Thymus (tissue), 11 donors: ENCODE results near the gene UBE3B. TPM values are rescaled to one million over a fixed set of nuclear protein-coding genes. Genes with fewer than 3 reads are reported as not detected.

Experiments
- DNase-seq, 9 donors: peaks; one replicate each; pipeline ENCODE4 v3.0.0-alpha.2; 2013; ENCODE audit warnings: low spot score in 9 of 9, low read depth in 6 of 9, missing footprints in 1 of 9
- H3K27ac ChIP-seq, 2 donors: one replicate each; pipeline ENCODE4 v1.5.1; 2013; ENCODE audit warnings: control low read depth in 1 of 2, low read depth in 1 of 2, low read length in 1 of 2, mild to moderate bottlenecking in 1 of 2, moderate library complexity in 1 of 2
- H3K27me3 ChIP-seq, 2 donors: one replicate each; pipeline ENCODE4 v1.5.1; 2013; ENCODE audit warnings: low read length in 1 of 2; ENCODE audit not compliant: control insufficient read depth in 2 of 2, insufficient read depth in 1 of 2
- H3K36me3 ChIP-seq, 2 donors: one replicate each; pipeline ENCODE4 v1.5.1; 2013; ENCODE audit warnings: low read length in 1 of 2, mild to moderate bottlenecking in 1 of 2, moderate library complexity in 1 of 2; ENCODE audit not compliant: control insufficient read depth in 2 of 2, insufficient read depth in 2 of 2
- H3K4me1 ChIP-seq, 2 donors: one replicate each; pipeline ENCODE4 v1.5.1; 2013; ENCODE audit warnings: low read length in 2 of 2; ENCODE audit not compliant: control insufficient read depth in 2 of 2, insufficient read depth in 2 of 2
- H3K4me3 ChIP-seq, 2 donors: one replicate each; pipeline ENCODE4 v1.5.1; 2013; ENCODE audit warnings: low read length in 2 of 2, control low read depth in 1 of 2, mild to moderate bottlenecking in 1 of 2
- H3K9me3 ChIP-seq, 2 donors: one replicate each; pipeline ENCODE4 v1.5.1; 2013; ENCODE audit warnings: low read length in 1 of 2, mild to moderate bottlenecking in 1 of 2; ENCODE audit not compliant: control insufficient read depth in 2 of 2, insufficient read depth in 1 of 2
- WGBS: extraction: QIAGEN DNeasy Blood & Tissue Kit; methylation state at CpG from one replicate; pipeline ENCODE4 v1.1.7; 2013; 5-methylcytosine and 5-hydroxymethylcytosine counted together
- polyA plus RNA-seq: library from polyadenylated mRNA; stranded (reverse); fragments of 200-250 nt; gene quantifications from one replicate; pipeline ENCODE4 v1.2.3, GENCODE V29; 2013
- total RNA-seq: library from RNA; stranded (reverse); fragments of 120-200 nt; gene quantifications from one replicate; pipeline ENCODE4 v1.2.4, GENCODE V29; 2013
- donor health status: healthy.

The UBE3B gene
- total and polyA plus RNA-seq, 2 donors: 11.7 to 13.5 TPM

DNA sequence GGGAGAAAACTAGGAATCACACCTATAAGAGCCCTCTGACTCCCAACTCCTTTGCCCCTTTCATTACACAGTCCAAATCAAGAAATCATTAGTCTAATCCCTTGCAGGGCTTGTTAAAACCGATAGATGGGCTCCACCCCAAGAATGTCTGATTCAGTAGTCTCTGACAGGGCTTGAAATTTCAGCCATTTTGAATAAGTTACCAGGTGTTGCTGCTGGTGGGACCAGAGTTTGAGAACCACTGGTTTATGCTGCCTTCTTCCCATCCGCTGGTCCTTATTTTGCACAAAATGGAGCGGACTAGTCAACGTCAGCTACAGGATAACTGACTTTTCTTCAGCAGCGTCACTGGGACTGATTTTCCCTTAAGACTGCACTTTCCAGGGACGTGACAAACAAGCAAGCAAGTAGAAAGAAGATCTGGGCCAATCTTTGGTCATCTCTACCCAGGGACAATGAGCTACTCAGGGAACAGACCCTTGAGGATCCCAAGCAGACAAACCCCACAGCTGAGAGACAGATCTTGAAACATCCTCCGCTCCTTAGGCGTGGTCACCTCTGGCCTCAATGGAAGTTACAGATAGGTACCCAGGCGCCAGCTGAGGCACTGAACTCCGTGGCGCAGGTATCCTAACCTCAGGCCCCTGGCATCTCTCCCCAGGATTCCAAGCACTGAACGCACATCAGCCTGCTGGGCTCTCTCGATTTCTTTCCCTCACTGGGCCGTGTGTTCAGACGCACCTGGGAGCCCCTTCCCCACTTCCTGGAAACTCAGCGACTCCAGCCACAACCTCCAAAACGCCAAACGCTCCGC is 1.2 kb upstream of the UBE3B start:
- Histone ChIP-seq H3K4me1 (peaks cover 8 to 20% of the 10 kb centered on the region in 2 donors), H3K36me3 (peaks cover 0 to 3% of the 10 kb centered on the region in 2 donors), H3K9me3 (no peaks in the 10 kb centered on the region), H3K27me3 (no peaks in the 10 kb centered on the region), H3K27ac (no peak overlapping the region), H3K4me3 (peak overlapping the region; percentile 94 to 100)
- 34% methylated on average over 19 of the region's 19 CpGs for WGBS
- peak in 2 of 9 donors; percentile 4 to 24 for DNase-seq

DNA sequence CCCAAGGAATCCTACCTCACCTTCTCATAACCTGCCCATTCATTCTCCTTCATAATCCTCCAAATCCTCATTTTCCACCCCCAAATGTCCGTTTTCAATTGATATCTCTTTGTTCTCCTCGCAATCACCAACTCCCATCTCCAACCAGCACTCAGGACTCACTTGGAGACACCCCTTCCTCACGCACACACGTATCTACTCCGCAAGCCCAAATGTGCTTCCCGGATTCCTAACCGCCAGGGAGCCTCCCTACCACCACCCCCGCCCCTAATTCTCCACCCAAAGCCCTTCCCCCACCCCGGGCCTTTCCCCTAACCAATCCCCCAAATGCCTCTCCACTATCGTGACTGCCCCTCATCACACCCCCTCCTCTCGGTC is 638 bp upstream of the UBE3B start:
- H3K9me3 ChIP-seq: no peaks in the 10 kb centered on the region
- H3K4me1 ChIP-seq: peaks cover 8 to 20% of the 10 kb centered on the region in 2 donors
- DNase-seq: no peak
- no peaks in the 10 kb centered on the region for H3K27me3 ChIP-seq
- H3K4me3 ChIP-seq: peak overlapping the region; percentile 94 to 100
- WGBS: 1% methylated on average over 11 of the region's 11 CpGs
- peaks cover 0 to 3% of the 10 kb centered on the region in 2 donors for H3K36me3 ChIP-seq
- H3K27ac ChIP-seq: peak overlapping the region in 1 of 2 donors; percentile 88

DNA sequence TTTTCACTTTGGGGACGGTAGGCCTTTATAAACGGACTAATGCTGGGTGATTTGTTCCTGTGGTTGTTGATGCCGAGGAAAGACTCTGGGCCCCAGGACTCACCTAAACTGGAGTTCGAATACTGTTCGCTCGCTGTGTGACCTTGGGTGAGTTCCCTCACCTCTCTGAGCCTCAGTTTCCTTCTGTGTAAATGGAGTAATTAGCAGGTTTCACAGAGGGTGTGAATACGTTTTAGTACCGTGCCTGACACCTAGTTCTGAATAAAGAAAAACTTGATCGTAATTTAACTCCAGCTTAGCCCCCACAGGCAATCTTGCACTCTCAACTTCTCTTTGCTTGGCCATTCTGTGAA is 505 bp downstream of the UBE3B start:
- DNase-seq: no peak
- 8% methylated on average over 9 of the region's 9 CpGs for WGBS
- peaks cover 8 to 20% of the 10 kb centered on the region in 2 donors for H3K4me1 ChIP-seq

DNA sequence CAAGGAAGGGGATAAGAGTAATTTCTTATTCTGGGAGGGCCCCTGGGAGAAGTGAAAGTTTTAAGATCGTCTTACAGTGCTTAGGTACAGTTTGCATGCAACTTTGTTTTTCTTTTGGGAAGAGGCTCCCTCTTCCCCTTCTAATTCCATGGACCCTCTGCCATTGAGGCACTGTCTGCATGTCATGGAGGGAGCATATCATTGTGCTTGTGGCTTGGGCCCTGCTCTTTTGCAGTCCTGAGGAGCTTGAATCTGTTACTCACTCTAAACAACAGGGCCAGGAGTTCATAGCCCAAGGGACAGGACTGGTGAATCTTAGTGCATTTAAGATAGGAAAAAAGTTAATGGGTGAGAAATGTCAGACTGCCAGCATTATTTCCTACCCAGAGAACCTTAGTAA is 2.3 kb downstream of the UBE3B start:
- Histone ChIP-seq H3K27ac (no peak overlapping the region), H3K36me3 (peaks cover 13 to 14% of the 10 kb centered on the region in 2 donors), H3K4me3 (no peak overlapping the region), H3K9me3 (no peaks in the 10 kb centered on the region), H3K27me3 (no peaks in the 10 kb centered on the region), H3K4me1 (peaks cover 8 to 20% of the 10 kb centered on the region in 2 donors)
- WGBS: 94% methylated on average over 1 of the region's 1 CpG
- no peak for DNase-seq

More for the DNA sequence above, 505 bp downstream of the UBE3B start:
- no peaks in the 10 kb centered on the region for H3K9me3 ChIP-seq
- peak overlapping the region; percentile 81 to 84 for H3K27ac ChIP-seq
- no peaks in the 10 kb centered on the region for H3K27me3 ChIP-seq
- peaks cover 0 to under 1% of the 10 kb centered on the region in 2 donors for H3K36me3 ChIP-seq
- peak overlapping the region; percentile 94 to 100 for H3K4me3 ChIP-seq

DNA sequence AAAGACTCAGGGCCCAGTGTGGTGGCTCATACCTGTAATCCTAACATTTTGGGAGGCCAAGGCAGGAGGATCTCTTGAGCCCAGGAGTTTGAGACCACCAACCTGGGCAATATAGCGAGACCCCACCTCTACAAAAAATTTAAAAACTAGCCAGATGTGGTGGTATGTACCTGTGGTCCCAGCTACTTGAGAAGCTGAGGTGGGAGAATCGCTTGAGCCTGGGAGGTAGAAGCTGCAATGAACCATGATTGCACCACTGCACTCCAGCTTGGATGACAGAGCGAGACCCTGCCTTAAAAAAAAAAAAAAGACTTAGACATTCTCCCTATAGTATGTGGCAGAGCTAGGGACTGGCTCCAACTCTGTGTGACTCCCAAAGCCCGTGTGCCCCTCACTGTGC is 2.9 kb downstream of the UBE3B start:
- Histone ChIP-seq H3K4me1 (peaks cover 8 to 19% of the 10 kb centered on the region in 2 donors), H3K27ac (no peak overlapping the region), H3K36me3 (peaks cover 19 to 20% of the 10 kb centered on the region in 2 donors), H3K27me3 (no peaks in the 10 kb centered on the region), H3K4me3 (no peak overlapping the region), H3K9me3 (no peaks in the 10 kb centered on the region)
- DNase-seq: no peak
- WGBS: 97% methylated on average over 4 of the region's 4 CpGs

DNA sequence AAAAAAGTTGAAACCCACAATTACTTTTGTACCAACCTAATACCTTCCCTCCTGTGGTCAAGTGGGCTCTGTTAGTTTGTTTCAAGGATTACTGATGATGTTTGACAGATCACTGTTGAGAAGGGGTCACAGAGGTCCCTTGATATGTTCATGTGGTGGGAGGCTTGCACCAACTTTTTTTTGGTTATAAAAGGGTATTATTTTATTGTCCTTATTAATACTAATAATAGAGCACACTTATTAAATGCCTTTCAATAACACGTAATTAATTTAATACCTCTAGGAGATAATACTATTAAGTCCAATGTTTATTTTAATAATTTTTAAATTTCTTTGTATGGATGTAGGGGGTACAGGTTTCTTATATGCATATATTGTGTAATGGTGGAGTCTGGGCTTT is 4.4 kb downstream of the UBE3B start:
- Histone ChIP-seq H3K9me3 (no peaks in the 10 kb centered on the region), H3K4me3 (no peak overlapping the region), H3K4me1 (peaks cover 0 to 9% of the 10 kb centered on the region in 2 donors), H3K27ac (no peak overlapping the region), H3K36me3 (peaks cover 34 to 35% of the 10 kb centered on the region in 2 donors), H3K27me3 (no peaks in the 10 kb centered on the region)
- no peak for DNase-seq
- WGBS: 95% methylated on average over 1 of the region's 1 CpG

DNA sequence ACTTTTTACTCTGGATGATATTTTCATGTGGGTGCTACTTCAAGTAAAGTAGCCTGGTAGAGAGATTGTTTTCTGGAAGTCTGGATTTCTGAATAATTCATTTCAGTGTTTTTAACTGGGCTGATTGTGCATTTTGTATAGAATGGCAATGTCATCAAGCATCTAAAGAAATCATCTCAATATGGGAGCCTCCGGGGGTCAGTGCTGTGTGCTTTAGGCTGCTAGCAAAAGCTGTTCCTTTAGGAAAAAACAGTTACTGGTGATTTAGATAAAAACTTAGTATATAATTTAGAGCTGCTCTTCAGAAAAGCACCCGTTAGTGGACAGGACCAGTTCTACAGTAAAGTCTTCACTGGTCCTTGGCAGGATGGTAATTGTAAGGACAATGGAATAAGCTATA is 5.1 kb downstream of the UBE3B start:
- Histone ChIP-seq H3K4me1 (peaks cover 0 to 9% of the 10 kb centered on the region in 2 donors), H3K27me3 (no peaks in the 10 kb centered on the region), H3K4me3 (no peak overlapping the region), H3K36me3 (peaks cover 40 to 41% of the 10 kb centered on the region in 2 donors), H3K27ac (no peak overlapping the region), H3K9me3 (no peaks in the 10 kb centered on the region)
- DNase-seq: no peak
- 98% methylated on average over 2 of the region's 2 CpGs for WGBS

DNA sequence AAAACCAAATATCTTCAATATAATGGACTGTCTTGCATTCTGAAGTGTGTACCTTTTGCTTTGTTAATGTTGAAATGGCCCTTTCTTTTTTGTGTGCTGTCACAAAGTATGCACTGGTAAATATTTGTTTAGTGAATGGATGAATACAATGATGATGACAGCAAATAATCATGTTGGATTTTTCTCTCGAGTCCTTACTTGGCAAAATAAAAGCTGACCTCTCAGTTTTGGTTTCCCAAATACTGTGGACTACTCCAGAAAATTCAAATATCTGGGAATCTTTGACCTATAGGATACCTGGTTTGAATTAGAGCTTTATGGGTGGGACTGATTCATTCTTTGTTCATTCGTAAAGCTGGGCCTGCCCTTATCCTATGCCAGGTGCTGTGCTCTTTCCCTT is 5.5 kb downstream of the UBE3B start:
- H3K27ac ChIP-seq: no peak overlapping the region
- DNase-seq: no peak
- H3K4me3 ChIP-seq: no peak overlapping the region
- 97% methylated on average over 2 of the region's 2 CpGs for WGBS
- no peaks in the 10 kb centered on the region for H3K9me3 ChIP-seq
- H3K27me3 ChIP-seq: no peaks in the 10 kb centered on the region
- peaks cover 0 to 9% of the 10 kb centered on the region in 2 donors for H3K4me1 ChIP-seq
- peaks cover 44 to 45% of the 10 kb centered on the region in 2 donors for H3K36me3 ChIP-seq

DNA sequence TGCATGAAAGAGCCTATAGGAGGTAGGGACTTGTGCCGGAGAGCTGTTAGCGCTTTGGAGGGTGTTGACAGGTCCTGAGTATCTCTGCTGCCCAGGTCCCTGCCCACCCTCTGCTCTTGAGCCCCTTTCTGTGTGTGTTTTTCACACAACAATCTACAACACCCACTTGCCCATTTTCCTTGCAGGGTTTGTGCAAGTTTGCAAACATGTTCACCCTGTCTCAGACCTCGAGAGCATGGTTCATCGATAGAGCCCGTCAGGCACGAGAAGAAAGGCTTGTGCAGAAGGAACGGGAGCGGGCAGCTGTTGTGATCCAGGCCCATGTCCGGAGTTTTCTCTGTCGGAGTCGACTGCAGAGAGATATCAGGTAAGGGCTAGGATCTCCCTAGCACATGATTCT is 5.9 kb downstream of the UBE3B start:
- H3K4me1 ChIP-seq: peaks cover 0 to 5% of the 10 kb centered on the region in 2 donors
- H3K9me3 ChIP-seq: no peaks in the 10 kb centered on the region
- H3K36me3 ChIP-seq: peaks cover 47 to 49% of the 10 kb centered on the region in 2 donors
- no peaks in the 10 kb centered on the region for H3K27me3 ChIP-seq
- 98% methylated on average over 11 of the region's 11 CpGs for WGBS
- DNase-seq: no peak
- no peak overlapping the region for H3K4me3 ChIP-seq
- H3K27ac ChIP-seq: no peak overlapping the region
